HG03039 (cell line): ENCODE results near the gene ICE1.
A peak's percentile ranks its signal among the peaks of the same experiment; 100 is the strongest.
"Not testable (repeated sequence)": the region's sequence is repeated elsewhere in the genome, so short reads cannot be mapped to it uniquely, and the experiment has no call there.

ENCODE experiments used
- ATAC-seq: cut with Tn5 transposase; IDR thresholded peaks from one replicate; pipeline ENCODE4 v1.9.1; 2021; ENCODE audit warnings: mild to moderate bottlenecking, moderate library complexity; ENCODE audit not compliant: unreplicated experiment

Gene ICE1

DNA sequence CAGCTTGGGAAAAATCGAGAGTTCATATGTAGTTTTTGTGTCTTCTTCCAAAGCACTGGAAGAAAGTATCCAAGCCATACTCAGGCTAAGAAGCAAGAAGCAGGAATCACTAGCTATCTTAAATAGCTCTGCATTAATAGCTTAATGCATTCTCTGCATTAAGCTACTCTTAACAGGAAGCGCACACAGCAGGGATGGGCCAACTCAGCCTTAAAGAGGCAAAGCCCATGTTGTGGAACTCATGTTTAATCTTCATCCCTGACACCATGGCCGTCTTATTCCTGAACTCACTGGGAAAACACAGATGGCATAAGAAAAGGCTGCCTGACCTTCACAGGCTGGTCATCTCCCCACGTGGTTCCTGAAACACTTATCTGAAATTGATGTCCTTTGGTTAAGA, 18.7 kb upstream of the ICE1 start:
- ATAC-seq: no peak

DNA sequence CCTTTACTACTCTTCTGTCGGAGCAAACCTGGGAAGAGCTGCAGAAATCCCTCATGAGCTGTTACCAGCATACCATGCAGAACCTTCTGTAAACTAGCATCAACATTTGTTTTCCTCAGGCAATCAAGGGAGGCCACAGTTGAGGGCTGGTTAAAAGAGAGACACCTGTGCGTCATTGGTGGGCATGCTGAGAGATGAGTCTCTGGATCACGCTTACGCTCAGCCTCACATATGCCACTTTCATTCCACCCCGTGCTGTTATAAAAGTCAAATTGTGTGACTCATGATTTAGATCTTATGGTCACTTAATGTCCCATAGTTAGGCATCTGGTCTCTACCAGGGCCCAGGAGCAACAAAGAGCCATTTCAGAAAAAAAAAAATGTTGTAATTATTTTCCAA, 18.1 kb upstream of the ICE1 start:
- no peak for ATAC-seq

DNA sequence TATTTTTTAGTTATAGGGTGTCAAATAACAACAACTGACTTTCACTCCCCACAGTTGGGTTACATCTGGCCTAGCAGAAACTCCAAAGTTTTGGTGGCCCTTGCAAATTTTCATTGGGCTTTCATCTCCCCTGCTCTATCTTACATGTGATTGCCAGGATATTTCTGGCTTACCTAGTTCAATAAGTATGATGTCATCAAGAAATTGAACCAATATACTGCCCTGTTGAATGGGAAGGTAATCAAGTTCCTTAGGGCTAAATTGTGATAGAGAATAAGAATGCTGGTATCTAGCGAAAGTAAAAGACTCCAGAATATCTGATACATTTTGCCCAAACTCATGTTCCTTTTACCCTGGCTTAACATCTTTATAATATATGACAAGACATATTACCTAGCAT, 17.0 kb upstream of the ICE1 start:
- no peak for ATAC-seq

DNA sequence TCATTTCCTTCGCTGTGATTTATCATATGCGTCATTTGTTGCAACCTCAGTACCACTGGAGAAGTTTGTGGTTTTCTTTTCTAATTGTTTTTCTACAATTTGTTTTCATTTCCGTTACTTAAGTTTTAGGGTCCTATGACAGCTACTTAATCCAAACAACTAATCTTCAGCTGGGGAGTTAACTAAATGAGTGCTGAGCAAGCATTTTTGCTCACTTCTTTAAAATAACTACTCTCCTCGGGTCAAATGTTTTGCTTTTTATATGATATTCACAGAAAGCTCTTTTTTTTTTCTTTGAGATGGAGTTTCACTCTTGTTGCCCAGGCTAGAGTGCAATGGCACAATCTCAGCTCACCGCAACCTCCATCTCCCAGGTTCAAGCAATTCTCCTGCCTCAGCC, 14.6 kb upstream of the ICE1 start:
- no peak for ATAC-seq

DNA sequence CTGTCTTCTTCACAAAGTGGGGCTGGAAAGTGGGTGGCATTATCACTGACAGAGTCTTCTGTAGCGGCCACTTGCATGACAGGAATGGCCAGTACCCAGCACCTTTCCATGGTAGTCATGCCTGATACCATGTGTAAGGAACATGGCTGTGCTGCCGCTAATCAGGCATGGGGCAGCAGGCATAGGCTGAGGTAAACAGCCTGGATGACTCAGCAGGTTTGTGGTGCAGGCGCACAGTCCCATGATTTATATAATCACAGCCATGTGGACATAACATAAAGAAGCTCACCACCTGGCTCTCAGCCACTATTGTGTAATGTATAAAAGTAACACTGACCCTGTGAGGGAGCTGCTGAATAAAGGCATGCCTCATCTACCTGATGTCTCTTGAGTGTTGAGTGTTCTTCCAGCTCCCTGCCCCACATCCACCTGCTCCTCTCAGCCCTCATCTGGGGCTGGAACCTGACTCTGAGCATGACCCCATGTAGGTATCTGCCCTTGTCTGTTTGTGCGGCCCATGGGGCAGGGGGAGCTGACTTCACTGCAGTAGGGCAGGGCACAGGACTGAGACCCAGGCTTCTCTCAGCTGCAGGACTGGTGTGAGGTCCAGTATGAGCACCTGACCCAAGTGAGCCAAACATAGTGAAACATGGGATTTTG, 13.2 kb upstream of the ICE1 start:
- no peak for ATAC-seq

DNA sequence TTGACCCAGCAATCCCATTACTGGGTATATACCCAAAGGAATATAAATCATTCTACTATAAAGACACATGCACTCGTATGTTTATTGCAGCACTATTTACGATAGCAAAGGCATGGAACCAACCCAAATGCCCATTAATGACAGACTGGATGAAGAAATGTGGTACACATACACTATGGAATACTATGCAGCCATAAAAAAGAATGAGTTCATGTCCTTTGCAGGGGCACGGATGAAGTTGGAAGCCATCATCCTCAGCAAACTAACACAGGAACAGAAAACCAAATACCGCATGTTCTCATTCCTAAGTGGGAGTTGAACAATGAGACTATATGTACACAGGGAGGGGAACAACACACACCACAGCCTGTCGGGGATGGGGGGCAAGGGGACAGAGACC, 8.6 kb upstream of the ICE1 start:
- ATAC-seq: not testable (repeated sequence)

DNA sequence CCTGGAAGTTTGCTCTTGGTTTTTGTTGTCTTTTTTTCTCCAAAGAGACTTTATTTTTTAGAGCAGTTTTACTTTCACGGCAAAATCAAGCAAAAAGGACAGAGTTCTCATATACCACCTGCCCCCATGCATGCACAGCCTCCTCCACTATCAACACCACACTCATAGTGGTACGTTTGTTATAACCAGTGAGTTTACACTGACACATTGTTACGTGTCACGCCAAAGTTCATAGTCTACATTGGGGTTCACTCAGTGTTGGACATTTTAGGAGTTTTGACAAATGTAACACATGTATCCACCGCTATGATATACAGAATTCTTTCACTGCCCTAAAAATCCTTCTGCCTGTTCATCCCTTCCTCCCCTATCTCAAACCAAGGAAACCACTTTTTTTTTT, 7.5 kb upstream of the ICE1 start:
- no peak for ATAC-seq

DNA sequence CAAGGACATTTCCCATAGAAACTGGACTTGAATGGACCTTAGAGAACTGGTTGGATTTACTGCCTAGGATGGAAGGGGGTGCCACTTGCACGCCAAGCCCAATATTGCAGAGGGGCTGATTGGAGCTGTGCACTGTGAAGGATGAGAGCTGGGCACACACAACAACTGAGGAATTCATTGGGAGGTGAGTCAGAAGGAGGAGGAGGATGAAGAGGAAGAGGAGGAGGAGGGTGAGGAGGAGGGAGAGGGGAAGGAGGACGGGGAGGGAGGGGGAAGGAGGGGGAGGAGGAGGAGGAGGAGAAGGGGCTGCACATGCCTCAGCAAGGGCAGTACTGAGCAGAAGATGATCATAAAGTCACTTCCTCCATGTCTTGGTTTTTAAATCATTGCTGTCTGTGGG, 5.7 kb upstream of the ICE1 start:
- ATAC-seq: no peak

DNA sequence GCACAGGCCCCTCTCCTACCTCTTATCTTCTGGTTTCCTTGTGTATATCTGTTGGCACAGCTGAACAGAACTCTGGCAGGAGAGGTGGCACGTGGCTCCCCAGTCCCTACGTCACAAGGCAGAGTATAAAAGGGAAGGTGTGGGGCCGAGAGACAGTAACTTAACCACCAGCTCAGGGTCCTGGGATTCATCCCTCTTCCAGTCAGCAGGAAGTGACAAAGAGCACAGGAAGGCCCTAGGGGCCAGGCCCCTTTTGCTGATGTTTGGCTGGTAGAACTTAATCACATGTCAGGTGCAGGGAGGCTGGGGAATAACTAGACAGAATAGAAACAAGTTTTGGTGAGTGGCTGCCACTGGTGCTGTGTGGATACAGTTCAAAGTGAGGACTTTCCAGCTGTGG, 4.5 kb upstream of the ICE1 start:
- ATAC-seq: no peak

DNA sequence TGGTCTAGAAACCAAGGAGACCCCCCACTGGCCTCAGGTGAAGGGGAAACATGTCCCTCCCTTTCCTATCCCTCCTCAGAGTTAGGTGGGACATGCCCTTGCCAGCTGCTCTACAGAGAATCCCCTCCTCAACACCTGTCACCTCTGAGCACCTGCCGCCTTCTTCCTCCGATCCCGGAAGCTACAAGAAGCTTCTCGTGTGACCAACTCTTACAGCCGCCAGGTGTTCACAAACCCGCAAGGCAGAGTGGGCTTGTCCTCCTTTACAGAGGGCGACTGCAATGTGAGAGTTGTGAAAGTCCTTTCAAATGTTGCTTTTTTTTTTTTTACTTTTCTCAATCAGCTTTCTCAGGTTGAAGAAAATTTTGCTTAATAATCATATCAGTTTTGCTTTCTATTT, 3.7 kb upstream of the ICE1 start:
- no peak for ATAC-seq

DNA sequence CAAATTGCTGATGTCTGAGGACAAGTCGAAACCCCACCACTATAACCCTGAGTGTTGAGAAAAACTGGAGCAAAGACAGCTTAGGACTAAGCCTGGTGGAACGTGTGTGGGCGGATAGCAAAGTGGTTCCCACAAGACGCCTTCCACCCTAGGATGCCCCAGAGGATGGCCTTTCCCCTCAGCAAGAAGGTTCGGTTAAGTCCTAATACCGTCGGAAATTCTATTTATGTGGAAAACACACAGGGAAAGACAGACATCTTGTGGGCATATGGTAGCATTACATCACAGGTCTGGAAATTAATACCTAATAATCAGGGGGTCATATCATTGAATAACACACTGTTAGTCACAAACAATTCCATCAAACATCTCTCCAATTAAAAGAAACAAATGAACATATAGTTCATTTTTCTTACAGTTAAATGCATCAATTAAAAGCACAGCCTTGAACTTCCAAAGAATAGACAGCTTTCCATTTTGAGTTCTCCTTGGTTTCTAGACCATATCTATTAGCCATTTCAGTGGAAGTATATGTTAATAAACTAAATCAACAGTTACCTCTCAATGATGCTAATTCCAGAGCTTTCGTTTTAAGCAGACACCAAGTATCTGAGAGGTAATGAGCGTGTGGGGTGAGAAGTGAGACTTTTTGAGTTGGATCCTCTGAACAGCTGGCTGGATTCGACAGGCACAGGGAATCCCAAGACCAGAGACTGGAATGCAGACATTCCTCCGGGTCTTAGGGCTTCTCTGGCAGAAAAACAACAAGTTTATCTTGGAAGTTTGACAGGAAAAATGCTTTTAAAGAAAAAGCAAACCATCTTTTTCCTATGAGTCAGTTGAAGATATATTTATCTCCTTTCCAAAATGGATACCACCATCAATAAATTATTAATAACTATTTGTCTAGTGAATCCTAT, 2.9 kb upstream of the ICE1 start:
- no peak for ATAC-seq

DNA sequence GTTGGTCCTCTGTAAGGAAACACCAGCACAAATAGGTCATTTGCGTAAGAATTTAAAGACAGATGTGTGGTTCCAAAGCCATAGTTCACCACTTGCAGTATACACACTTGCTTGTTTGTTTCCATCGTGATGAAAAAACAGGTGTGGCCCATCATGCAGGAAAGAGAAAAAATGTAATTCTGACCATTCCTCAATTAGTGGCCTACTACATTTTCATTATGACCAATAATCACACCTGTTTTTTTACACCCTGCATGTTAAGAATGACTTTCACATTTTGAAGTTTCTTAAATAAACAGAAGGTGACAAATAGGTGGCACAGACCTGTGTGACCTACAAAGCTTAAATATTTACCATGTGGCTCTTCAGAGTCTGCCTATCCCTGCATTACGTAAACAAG, 2.2 kb upstream of the ICE1 start:
- no peak for ATAC-seq

DNA sequence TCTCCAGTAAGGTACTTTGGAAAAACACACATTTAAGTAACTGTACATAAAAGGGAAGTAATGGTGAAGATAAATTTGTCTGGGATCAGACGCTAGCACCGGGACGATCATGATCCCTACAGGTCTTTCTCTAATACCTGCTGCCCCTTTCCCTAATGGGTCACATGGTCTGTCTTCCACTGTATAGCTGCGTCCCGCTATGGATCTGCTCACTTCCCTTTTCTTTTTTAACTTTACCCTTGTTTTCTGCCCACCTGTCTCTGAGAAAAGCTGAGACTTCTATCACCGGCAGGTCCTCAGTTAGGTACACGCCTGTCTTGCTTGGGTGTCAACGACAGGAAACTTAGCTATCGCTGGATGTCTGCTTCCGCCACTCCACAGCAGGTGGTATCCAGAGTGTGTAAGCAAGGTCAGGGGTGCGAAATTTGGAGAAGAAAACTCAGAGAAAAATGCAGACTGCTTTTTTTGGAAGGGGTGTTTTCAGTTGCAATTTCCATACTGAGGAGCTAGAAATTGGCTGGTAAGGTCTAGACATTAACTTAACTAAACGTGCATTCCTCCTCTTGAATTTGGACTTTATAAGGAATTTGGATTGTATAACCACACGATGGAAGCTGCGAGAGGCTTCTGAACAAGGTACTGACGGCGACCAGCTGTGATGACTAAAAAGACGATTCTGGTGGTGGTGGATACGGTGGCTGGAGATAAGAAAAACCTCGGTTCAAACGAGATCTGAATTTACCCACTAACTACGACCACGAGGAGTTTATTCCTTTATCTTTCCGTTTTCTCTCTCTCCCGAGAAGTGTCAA, 1.1 kb upstream of the ICE1 start:
- ATAC-seq: peak; percentile 18

DNA sequence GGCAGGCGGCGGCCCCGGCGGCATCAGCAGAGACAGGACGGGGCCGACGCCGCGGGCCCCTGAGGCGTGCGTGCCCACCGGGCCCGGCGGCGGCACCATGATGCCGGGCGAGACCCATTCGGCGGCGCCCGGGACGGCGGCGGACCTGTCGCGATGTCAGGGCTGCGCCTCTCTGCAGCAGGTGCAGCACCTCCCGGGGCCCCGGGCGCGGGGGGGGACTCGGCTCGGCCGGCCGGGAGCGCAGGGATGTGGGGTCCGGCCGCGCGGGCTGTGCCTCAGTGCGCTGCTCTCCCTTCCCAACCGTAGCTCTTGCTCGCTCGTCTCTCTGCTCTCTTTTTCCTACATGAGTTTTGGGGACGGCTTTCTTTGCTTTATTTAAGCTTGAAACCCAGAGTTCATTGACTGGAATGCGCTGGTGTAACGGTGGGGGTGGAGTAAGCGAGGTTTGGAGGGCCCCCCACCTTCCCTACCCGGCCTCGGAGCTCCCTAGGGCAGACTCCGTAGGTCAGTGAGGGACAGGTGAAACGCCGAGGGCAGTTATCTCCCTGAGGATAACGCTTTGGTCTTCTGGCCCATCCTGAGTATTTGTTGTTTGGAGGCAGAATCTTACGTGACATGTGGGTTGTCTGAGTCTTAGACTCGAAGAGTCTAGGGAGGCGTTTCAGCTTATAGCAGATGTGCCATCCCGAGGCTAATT, 490 bp downstream of the ICE1 start:
- ATAC-seq: peak; percentile 14

DNA sequence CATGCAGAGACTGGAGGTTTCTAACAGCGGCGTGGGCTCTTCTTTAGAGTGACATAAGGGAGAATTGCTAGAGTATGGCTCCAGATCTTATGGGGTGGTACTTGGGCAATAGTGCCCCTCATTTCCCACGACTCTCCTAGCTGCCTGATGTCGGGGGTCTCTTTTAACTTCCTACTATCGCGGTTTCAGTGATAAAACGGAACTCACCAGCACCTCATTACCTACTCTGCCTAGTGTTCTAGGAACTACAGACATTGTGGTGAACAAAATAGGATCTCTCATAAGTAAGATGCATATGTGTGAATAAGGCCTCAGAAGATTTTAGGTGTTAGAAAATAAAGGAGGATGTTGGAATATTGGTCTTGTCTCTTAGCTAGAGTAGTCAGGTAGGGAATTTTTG, 1.1 kb downstream of the ICE1 start:
- no peak for ATAC-seq

DNA sequence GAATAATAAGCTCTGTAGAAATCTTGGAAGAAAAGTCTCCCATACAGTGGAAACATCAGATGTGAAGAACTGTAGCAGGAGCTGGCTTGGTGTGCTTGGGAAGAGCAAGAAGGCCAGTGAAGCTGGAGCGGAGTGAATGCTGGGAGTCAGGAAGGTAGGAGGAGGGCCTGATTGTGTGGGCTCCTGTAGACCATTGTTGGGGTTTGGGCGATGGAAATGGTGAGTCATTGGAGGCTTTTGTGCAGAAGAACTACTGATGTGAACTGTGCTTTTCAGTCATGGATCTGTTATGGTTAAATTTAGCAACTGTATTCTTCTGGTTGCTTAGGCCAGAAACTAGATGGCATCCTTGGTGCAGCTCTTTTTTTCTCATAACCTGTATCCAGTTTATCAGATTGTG, 2.3 kb downstream of the ICE1 start:
- ATAC-seq: no peak

DNA sequence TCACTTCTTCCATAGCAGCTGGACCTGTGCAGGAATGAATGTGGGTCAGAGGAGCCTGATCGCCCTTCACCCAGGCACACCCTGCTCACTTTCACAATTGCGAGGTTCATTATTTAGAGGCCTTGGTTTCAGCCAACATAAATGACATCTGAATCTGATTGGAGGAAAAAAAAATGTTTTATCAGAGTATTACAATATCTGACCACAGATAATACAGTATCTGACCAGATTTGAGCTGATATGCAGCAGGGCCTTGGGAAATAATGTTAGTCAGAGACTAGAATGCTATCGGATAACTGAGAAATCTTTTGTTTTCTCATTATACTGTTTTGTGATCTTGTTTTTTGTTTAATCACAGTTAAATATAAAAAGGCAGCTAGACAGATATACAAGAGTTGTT, 7.7 kb downstream of the ICE1 start:
- ATAC-seq: no peak

DNA sequence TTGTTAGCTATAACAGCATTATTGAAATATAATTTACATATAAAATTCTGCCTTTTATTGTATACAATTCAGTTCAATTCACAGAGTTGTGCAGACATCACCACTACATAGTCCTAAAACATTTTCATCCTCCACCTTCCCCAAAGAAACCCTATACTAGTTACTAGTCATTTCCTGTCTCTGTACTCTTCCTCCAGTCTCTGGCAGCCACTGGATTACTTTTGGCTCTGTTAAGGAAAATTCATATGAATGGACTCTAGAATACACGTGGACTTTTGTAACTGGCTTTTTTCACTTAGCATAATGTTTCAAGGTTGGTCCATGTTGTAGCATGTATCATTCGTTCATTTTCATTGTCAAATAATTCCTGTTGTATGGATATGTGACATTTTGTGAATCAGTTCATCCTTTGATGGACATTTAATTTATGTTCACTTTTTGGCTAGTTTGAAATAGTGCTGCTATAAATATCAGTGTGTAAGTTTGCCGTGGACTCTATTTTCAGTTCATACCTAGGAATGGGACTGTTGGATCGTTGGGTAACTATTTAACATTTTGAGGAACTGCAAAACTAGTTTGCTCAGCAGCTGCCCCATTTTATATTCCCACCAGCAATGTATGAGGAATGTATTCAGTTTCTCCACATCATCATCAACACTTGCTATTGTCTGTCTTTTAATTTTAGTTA, 9.7 kb downstream of the ICE1 start:
- no peak for ATAC-seq

DNA sequence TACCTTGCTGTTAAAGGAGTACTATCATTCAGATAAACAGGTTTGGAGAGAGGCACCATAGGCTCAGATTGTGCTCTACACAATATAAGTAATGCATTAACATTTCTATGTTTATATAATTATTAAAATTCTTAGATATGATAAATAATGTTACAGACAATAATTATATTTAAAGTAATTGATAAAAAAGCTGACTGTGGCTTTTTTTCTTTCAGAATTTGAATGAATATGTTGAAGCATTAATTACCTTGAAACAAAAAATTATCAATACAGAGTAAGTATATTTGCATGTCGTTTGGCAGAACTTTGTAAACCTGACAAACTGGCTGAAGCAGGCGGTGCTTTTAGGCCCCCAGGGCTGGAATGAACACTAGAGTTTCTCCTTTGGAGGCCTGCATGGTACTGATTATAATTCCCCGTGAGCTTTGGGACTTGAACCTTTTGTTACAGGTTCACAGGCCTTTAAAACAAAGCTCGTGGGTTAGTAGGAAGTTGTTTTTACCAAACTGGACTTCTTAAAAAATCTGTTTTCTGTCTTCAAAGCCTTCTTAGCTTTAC, 13.8 kb downstream of the ICE1 start:
- ATAC-seq: no peak
